Fibroblast of skin of right biceps (primary cell): ENCODE results near the gene AP4S1.
A peak's percentile ranks its signal among the peaks of the same experiment; 100 is the strongest.
"Not testable (repeated sequence)": the region's sequence is repeated elsewhere in the genome, so short reads cannot be mapped to it uniquely, and the experiment has no call there.

Source experiments
- DNase-seq: peaks from one replicate; pipeline ENCODE4 v3.0.0-alpha.2; 2013

The AP4S1 gene

GRCh38 chr14:31009836-31010574 is 15.4 kb upstream of the AP4S1 start:
- DNase-seq, result no peak

- DNase-seq, result no peak
Observed at GRCh38 chr14:31010935-31011334, 14.5 kb upstream of the AP4S1 start.

- no peak for DNase-seq
Observed at GRCh38 chr14:31013841-31014240, 11.6 kb upstream of the AP4S1 start.

- no peak for DNase-seq
Observed at GRCh38 chr14:31018057-31018645, 7.3 kb upstream of the AP4S1 start.

GRCh38 chr14:31020834-31021575 is 4.4 kb upstream of the AP4S1 start:
- no peak for DNase-seq

- no peak for DNase-seq
Observed at GRCh38 chr14:31021576-31021949, 3.9 kb upstream of the AP4S1 start.

- no peak for DNase-seq
Observed at GRCh38 chr14:31022386-31022785, 3.1 kb upstream of the AP4S1 start.

GRCh38 chr14:31024010-31024480 is 1.4 kb upstream of the AP4S1 start:
- no peak for DNase-seq

- peak; percentile 28 for DNase-seq
Observed at GRCh38 chr14:31024577-31025366, 677 bp upstream of the AP4S1 start.

- no peak for DNase-seq
Observed at GRCh38 chr14:31026077-31026449, 614 bp downstream of the AP4S1 start, which contains the start of gene STRN3. TSS of gene STRN3 (minus strand) at chr14:31026379. CDS start at chr14:31026185, 194 bp downstream.

- DNase-seq, result peak; percentile 98
Observed at GRCh38 chr14:31026450-31027235, 1.2 kb downstream of the AP4S1 start.

GRCh38 chr14:31027847-31028246 is 2.4 kb downstream of the AP4S1 start:
- DNase-seq, result peak; percentile 13

GRCh38 chr14:31029016-31029970 is 3.8 kb downstream of the AP4S1 start:
- no peak for DNase-seq

- DNase-seq, result no peak
Observed at GRCh38 chr14:31030469-31030868, 5.0 kb downstream of the AP4S1 start.

GRCh38 chr14:31036552-31036951 is 11.1 kb downstream of the AP4S1 start:
- DNase-seq, result no peak

- no peak for DNase-seq
Observed at GRCh38 chr14:31037709-31038221, 12.3 kb downstream of the AP4S1 start.

- DNase-seq, result no peak
Observed at GRCh38 chr14:31038521-31039166, 13.2 kb downstream of the AP4S1 start.

GRCh38 chr14:31042300-31042699 is 16.9 kb downstream of the AP4S1 start:
- no peak for DNase-seq

- DNase-seq, result not testable (repeated sequence)
Observed at GRCh38 chr14:31042893-31043292, 17.4 kb downstream of the AP4S1 start.

GRCh38 chr14:31043379-31043778 is 17.9 kb downstream of the AP4S1 start:
- no peak for DNase-seq
